OCI-LY3 (cell line): ENCODE results near the gene CEP112.

Source experiments
- H2AFZ ChIP-seq: fragments of 200-600, 300-600 bp; shearing (Covaris generic); 2 replicates; pipeline ENCODE4 v1.6.0; 2014; ENCODE audit warnings: antibody characterized with exemption, low read depth, low read length
- H3K27ac ChIP-seq: fragments of 200-600, 300-600 bp; sonication (generic); 2 replicates; pipeline ENCODE4 v1.5.1; 2014; ENCODE audit warnings: mild to moderate bottlenecking, low read length, moderate library complexity, mixed read lengths
- H3K27me3 ChIP-seq: fragments of 200-600, 300-600 bp; sonication (generic); 2 replicates; pipeline ENCODE4 v1.6.1; 2014; ENCODE audit warnings: low read depth, low read length, mixed read lengths
- H3K36me3 ChIP-seq: fragments of 200-600, 300-600 bp; sonication (generic); replicated peaks from 2 replicates; pipeline ENCODE3; 2014; ENCODE audit warnings: low read depth, low read length, mixed read lengths
- H3K4me1 ChIP-seq: fragments of 300-600, 200-600 bp; sonication (generic); 2 replicates; pipeline ENCODE4 v1.6.1; 2014; ENCODE audit warnings: low read length, mixed read lengths
- H3K4me2 ChIP-seq: fragments of 200-600, 300-600 bp; sonication (generic); 2 replicates; pipeline ENCODE4 v1.6.1; 2014; ENCODE audit warnings: low read length, mixed read lengths
- H3K4me3 ChIP-seq: fragments of 300-600, 200-600 bp; sonication (generic); 2 replicates; pipeline ENCODE4 v1.5.1; 2014; ENCODE audit warnings: antibody characterized with exemption, mild to moderate bottlenecking, low read length, moderate library complexity
- H3K79me2 ChIP-seq: fragments of 300-600, 200-600 bp; shearing (Covaris generic); 2 replicates; pipeline ENCODE4 v1.6.1; 2014; ENCODE audit warnings: mild to moderate bottlenecking, low read length, mixed read lengths
- H3K9ac ChIP-seq: fragments of 300-600, 200-600 bp; shearing (Covaris generic); 2 replicates; pipeline ENCODE4 v1.6.0; 2014; ENCODE audit warnings: mild to moderate bottlenecking, low read length, moderate library complexity
- H3K9me3 ChIP-seq: fragments of 200-600, 300-600 bp; shearing (Covaris generic); 2 replicates; pipeline ENCODE4 v1.6.1; 2014; ENCODE audit warnings: low read length, mixed read lengths; ENCODE audit not compliant: insufficient read depth
- H4K20me1 ChIP-seq: fragments of 200-600, 300-600 bp; sonication (generic); 2 replicates; pipeline ENCODE4 v1.6.1; 2016; ENCODE audit warnings: low read length, mixed read lengths; ENCODE audit not compliant: insufficient read depth
- CTCF ChIP-seq: fragments of 200-600, 300-600 bp; sonication (generic); IDR thresholded peaks from 2 replicates; pipeline ENCODE4 v1.5.1; 2014; ENCODE audit warnings: antibody characterized with exemption, low read length, low read depth
- EZH2phosphoT487 ChIP-seq: fragments of 200-600 bp; shearing (Covaris generic); IDR thresholded peaks from 2 replicates; pipeline ENCODE4 v1.6.1; 2018; ENCODE audit warnings: antibody characterized with exemption, mixed run types, low read depth

Gene CEP112

GRCh38 chr17:66032082-66032712 lies 159.7 kb downstream of the CEP112 start:
- no peaks in the 10 kb centered on the region for H3K36me3 ChIP-seq
- peak overlapping the region; percentile 59 for H3K4me2 ChIP-seq

GRCh38 chr17:66025551-66025950 lies 166.4 kb downstream of the CEP112 start:
- H3K36me3 ChIP-seq = peaks cover 5% of the 10 kb centered on the region
- no peak overlapping the region for H3K9ac ChIP-seq
- no peaks in the 10 kb centered on the region for H4K20me1 ChIP-seq
- peaks cover 16% of the 10 kb centered on the region for H3K4me1 ChIP-seq
- no peaks in the 10 kb centered on the region for H3K27me3 ChIP-seq
- no peak for TF ChIP-seq CTCF
- no peak for TF ChIP-seq EZH2phosphoT487
- H2AFZ ChIP-seq = no peak overlapping the region
- H3K9me3 ChIP-seq = peaks cover 12% of the 10 kb centered on the region; the same call in 1 of the 2 replicates
- no peak overlapping the region for H3K4me3 ChIP-seq
- H3K27ac ChIP-seq = no peak overlapping the region
- no peaks in the 10 kb centered on the region for H3K79me2 ChIP-seq
- no peak overlapping the region for H3K4me2 ChIP-seq

More at GRCh38 chr17:66032082-66032712, 159.7 kb downstream of the CEP112 start:
- no peaks in the 10 kb centered on the region for H3K79me2 ChIP-seq
- H3K9ac ChIP-seq = peak overlapping the region; percentile 33; the same call in 1 of the 2 replicates
- TF ChIP-seq EZH2phosphoT487 (no peak), CTCF (no peak)
- H2AFZ ChIP-seq = no peak overlapping the region
- H3K9me3 ChIP-seq = no peaks in the 10 kb centered on the region
- no peaks in the 10 kb centered on the region for H4K20me1 ChIP-seq
- H3K27me3 ChIP-seq = no peaks in the 10 kb centered on the region
- H3K27ac ChIP-seq = peak overlapping the region; percentile 81
- peak overlapping the region; percentile 46 for H3K4me3 ChIP-seq
- peaks cover 42% of the 10 kb centered on the region for H3K4me1 ChIP-seq

- Histone ChIP-seq H3K79me2 (no peaks in the 10 kb centered on the region), H3K4me2 (no peak overlapping the region), H3K4me1 (no peaks in the 10 kb centered on the region), H3K9me3 (peaks cover 12% of the 10 kb centered on the region; the same call in 1 of the 2 replicates), H3K36me3 (peaks cover 5% of the 10 kb centered on the region), H4K20me1 (no peaks in the 10 kb centered on the region), H3K27ac (no peak overlapping the region), H3K9ac (no peak overlapping the region), H3K4me3 (no peak overlapping the region), H2AFZ (no peak overlapping the region), H3K27me3 (no peaks in the 10 kb centered on the region)
- peak; percentile 20; the same call in 1 of the 2 replicates for TF ChIP-seq CTCF
- TF ChIP-seq EZH2phosphoT487 = no peak
Observed at GRCh38 chr17:66021757-66022156, 170.2 kb downstream of the CEP112 start.

- Histone ChIP-seq H4K20me1 (no peaks in the 10 kb centered on the region), H3K79me2 (no peaks in the 10 kb centered on the region), H3K4me3 (no peak overlapping the region), H3K4me1 (no peaks in the 10 kb centered on the region), H3K4me2 (no peak overlapping the region), H2AFZ (no peak overlapping the region), H3K9ac (no peak overlapping the region), H3K27me3 (no peaks in the 10 kb centered on the region), H3K27ac (no peak overlapping the region), H3K9me3 (peaks cover 6% of the 10 kb centered on the region; the same call in 1 of the 2 replicates), H3K36me3 (peaks cover 5% of the 10 kb centered on the region)
- TF ChIP-seq CTCF = no peak
- TF ChIP-seq EZH2phosphoT487 = no peak
Observed at GRCh38 chr17:66018786-66019185, 173.1 kb downstream of the CEP112 start.
